ENCODE measurements around the gene ROR2.

The ROR2 gene

GRCh38 chr9:91716239-91716638 is 233.8 kb downstream of the ROR2 start:
- Histone ChIP-seq H3K18ac (ENCODE audit: low read length) (no peak overlapping the region), H3K14ac (ENCODE audit: low read length) (no peak overlapping the region)
- WGBS, 2 donors (ENCODE audit: extremely low coverage in 2 of 2, insufficient read length in 2 of 2, insufficient replicate concordance in 1 of 2): no CpG with 5 or more reads among the region's 4 CpGs

GRCh38 chr9:91714874-91715615 is 235.0 kb downstream of the ROR2 start:
- Histone ChIP-seq H2BK12ac (ENCODE audit: low read length) (no peak overlapping the region), H4K8ac (ENCODE audit: low read depth, low read length) (no peak overlapping the region), H2AFZ (ENCODE audit: low read length) (no peak overlapping the region), H3K27ac (replicated peaks; ENCODE audit: low read length) (no peak overlapping the region), H3K79me1 (ENCODE audit: low read depth, low read length) (no peaks in the 10 kb centered on the region), H3K9me3 (replicated peaks in 1 of 2; ENCODE audit: control insufficient read depth in 2 of 2, insufficient read depth in 1 of 2, low read depth in 1 of 2, low read length in 2 of 2) (peaks cover 6 to 8% of the 10 kb centered on the region in 2 donors), H2BK120ac (ENCODE audit: low read depth, low read length) (no peak overlapping the region), H3K4me1 (ENCODE audit: control insufficient read depth in 2 of 2, insufficient read depth in 1 of 2, low read depth in 1 of 2, low read length in 2 of 2) (peaks cover 0 to 3% of the 10 kb centered on the region in 2 donors), H2BK15ac (ENCODE audit: low read length) (no peak overlapping the region), H2AK5ac (ENCODE audit: low read depth, low read length) (no peak overlapping the region), H3K4ac (ENCODE audit: low read length) (no peak overlapping the region), H3K4me2 (ENCODE audit: insufficient read depth, low read length, poor library complexity, severe bottlenecking) (no peak overlapping the region), H4K91ac (ENCODE audit: low read depth, low read length, poor library complexity) (no peak overlapping the region), H3K9ac (ENCODE audit: low read depth, low read length, poor library complexity) (no peak overlapping the region), H3K36me3 (replicated peaks in 1 of 2; ENCODE audit: control insufficient read depth in 2 of 2, insufficient read depth in 2 of 2, low read length in 2 of 2) (peaks cover 0 to 3% of the 10 kb centered on the region in 2 donors), H3K4me3 (ENCODE audit: low read length in 2 of 2) (no peak overlapping the region), H2BK5ac (ENCODE audit: low read length) (no peak overlapping the region), H3K27me3 (ENCODE audit: control insufficient read depth in 3 of 3, insufficient read depth in 3 of 3, low read depth in 1 of 3, low read length in 3 of 3) (peaks cover 0 to 5% (median 0%) of the 10 kb centered on the region in 3 experiments), H3K23ac (ENCODE audit: low read depth, low read length, poor library complexity) (no peak overlapping the region), H3K18ac (ENCODE audit: low read length) (no peak overlapping the region), H3K14ac (ENCODE audit: low read length) (no peak overlapping the region)
- no peak for DNase-seq (ENCODE audit: low spot score)
- WGBS, 2 donors (ENCODE audit: extremely low coverage in 2 of 2, insufficient read length in 2 of 2, insufficient replicate concordance in 1 of 2): no CpG with 5 or more reads among the region's 14 CpGs

More at GRCh38 chr9:91716239-91716638, 233.8 kb downstream of the ROR2 start:
- peaks cover 0 to 4% of the 10 kb centered on the region in 2 donors for H3K4me1 ChIP-seq (ENCODE audit: control insufficient read depth in 2 of 2, insufficient read depth in 1 of 2, low read depth in 1 of 2, low read length in 2 of 2)
- no peak overlapping the region for H3K4me3 ChIP-seq (ENCODE audit: low read length in 2 of 2)
- no peak overlapping the region for H3K23ac ChIP-seq (ENCODE audit: low read depth, low read length, poor library complexity)
- no peak overlapping the region for H4K91ac ChIP-seq (ENCODE audit: low read depth, low read length, poor library complexity)
- no peak overlapping the region for H3K4me2 ChIP-seq (ENCODE audit: insufficient read depth, low read length, poor library complexity, severe bottlenecking)
- H3K27me3 ChIP-seq (ENCODE audit: control insufficient read depth in 3 of 3, insufficient read depth in 3 of 3, low read depth in 1 of 3, low read length in 3 of 3): peaks cover 0 to 3% (median 0%) of the 10 kb centered on the region in 3 experiments
- H4K8ac ChIP-seq (ENCODE audit: low read depth, low read length): no peak overlapping the region
- H3K27ac ChIP-seq (replicated peaks; ENCODE audit: low read length): no peak overlapping the region
- no peaks in the 10 kb centered on the region for H3K79me1 ChIP-seq (ENCODE audit: low read depth, low read length)
- no peak overlapping the region for H2BK5ac ChIP-seq (ENCODE audit: low read length)
- H2BK12ac ChIP-seq (ENCODE audit: low read length): no peak overlapping the region
- no peak overlapping the region for H2BK15ac ChIP-seq (ENCODE audit: low read length)
- no peak for DNase-seq (ENCODE audit: low spot score)
- no peak overlapping the region for H3K9ac ChIP-seq (ENCODE audit: low read depth, low read length, poor library complexity)
- H2AFZ ChIP-seq (ENCODE audit: low read length): no peak overlapping the region
- H3K4ac ChIP-seq (ENCODE audit: low read length): no peak overlapping the region
- peaks cover 4 to 6% of the 10 kb centered on the region in 2 donors for H3K9me3 ChIP-seq (replicated peaks in 1 of 2; ENCODE audit: control insufficient read depth in 2 of 2, insufficient read depth in 1 of 2, low read depth in 1 of 2, low read length in 2 of 2)
- no peak overlapping the region for H2AK5ac ChIP-seq (ENCODE audit: low read depth, low read length)
- no peaks in the 10 kb centered on the region for H3K36me3 ChIP-seq (replicated peaks in 1 of 2; ENCODE audit: control insufficient read depth in 2 of 2, insufficient read depth in 2 of 2, low read length in 2 of 2)
- no peak overlapping the region for H2BK120ac ChIP-seq (ENCODE audit: low read depth, low read length)

DNA sequence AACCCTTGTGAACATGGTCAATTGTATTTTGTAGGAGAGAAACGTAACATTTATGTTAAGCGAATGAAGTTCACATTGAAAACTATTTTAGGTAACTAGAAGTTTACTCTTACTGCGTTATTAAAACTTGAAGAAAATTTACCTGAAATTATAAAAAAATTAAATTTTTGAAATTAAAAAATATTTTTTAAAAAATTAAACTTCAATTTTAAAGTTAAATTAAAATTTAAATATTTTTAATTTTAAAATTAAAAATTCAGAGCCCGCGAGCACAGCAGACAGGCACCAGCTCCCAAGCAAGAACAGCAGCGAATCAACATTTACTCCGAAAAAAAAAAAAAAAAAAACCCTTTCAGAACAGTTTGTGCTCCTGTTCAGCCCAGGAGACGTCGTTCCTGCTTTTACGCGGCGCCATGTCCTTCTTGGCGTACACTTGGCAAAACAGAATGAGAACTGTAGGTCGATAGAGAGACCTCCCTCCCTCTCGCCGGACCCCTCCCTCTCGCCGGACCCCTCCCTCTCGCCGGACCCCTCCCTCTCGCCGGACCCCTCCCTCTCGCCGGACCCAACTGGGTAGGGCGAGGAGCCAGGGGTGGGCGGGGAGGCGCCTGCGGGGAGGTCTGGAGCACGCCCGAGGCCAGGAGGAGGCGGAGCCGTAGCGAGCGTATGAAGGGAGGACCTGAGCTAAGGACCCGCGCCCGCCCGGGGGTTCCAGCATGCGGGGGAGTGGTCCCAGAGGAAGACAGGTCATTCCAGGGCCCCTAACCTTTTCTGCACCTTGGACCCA is 235.8 kb downstream of the ROR2 start:
- Histone ChIP-seq H3K4me1 (ENCODE audit: control insufficient read depth in 2 of 2, insufficient read depth in 1 of 2, low read depth in 1 of 2, low read length in 2 of 2) (peaks cover 0 to 3% of the 10 kb centered on the region in 2 donors), H4K91ac (ENCODE audit: low read depth, low read length, poor library complexity) (no peak overlapping the region), H3K18ac (ENCODE audit: low read length) (no peak overlapping the region), H3K27ac (replicated peaks; ENCODE audit: low read length) (no peak overlapping the region), H3K9me3 (replicated peaks in 1 of 2; ENCODE audit: control insufficient read depth in 2 of 2, insufficient read depth in 1 of 2, low read depth in 1 of 2, low read length in 2 of 2) (peaks cover 6 to 8% of the 10 kb centered on the region in 2 donors), H2BK12ac (ENCODE audit: low read length) (no peak overlapping the region), H3K79me1 (ENCODE audit: low read depth, low read length) (no peaks in the 10 kb centered on the region), H3K36me3 (replicated peaks in 1 of 2; ENCODE audit: control insufficient read depth in 2 of 2, insufficient read depth in 2 of 2, low read length in 2 of 2) (peaks cover 0 to 3% of the 10 kb centered on the region in 2 donors), H3K23ac (ENCODE audit: low read depth, low read length, poor library complexity) (no peak overlapping the region), H3K9ac (ENCODE audit: low read depth, low read length, poor library complexity) (no peak overlapping the region), H2BK120ac (ENCODE audit: low read depth, low read length) (no peak overlapping the region), H2BK15ac (ENCODE audit: low read length) (no peak overlapping the region), H2BK5ac (ENCODE audit: low read length) (no peak overlapping the region), H3K4ac (ENCODE audit: low read length) (no peak overlapping the region), H2AFZ (ENCODE audit: low read length) (no peak overlapping the region), H3K4me2 (ENCODE audit: insufficient read depth, low read length, poor library complexity, severe bottlenecking) (peak overlapping the region; percentile 29), H2AK5ac (ENCODE audit: low read depth, low read length) (no peak overlapping the region), H3K4me3 (ENCODE audit: low read length in 2 of 2) (peak overlapping the region in 1 of 2 donors; percentile 72), H4K8ac (ENCODE audit: low read depth, low read length) (no peak overlapping the region), H3K27me3 (ENCODE audit: control insufficient read depth in 3 of 3, insufficient read depth in 3 of 3, low read depth in 1 of 3, low read length in 3 of 3) (peaks cover 0 to 5% (median 0%) of the 10 kb centered on the region in 3 experiments), H3K14ac (ENCODE audit: low read length) (no peak overlapping the region)
- DNase-seq (ENCODE audit: low spot score): peak; percentile 26
- no CpG with 5 or more reads among the region's 39 CpGs for WGBS, 2 donors (ENCODE audit: extremely low coverage in 2 of 2, insufficient read length in 2 of 2, insufficient replicate concordance in 1 of 2)

GRCh38 chr9:91712811-91713210 is 237.2 kb downstream of the ROR2 start:
- H4K91ac ChIP-seq (ENCODE audit: low read depth, low read length, poor library complexity): no peak overlapping the region
- no peak overlapping the region for H3K14ac ChIP-seq (ENCODE audit: low read length)
- no peak overlapping the region for H2BK12ac ChIP-seq (ENCODE audit: low read length)
- peaks cover 0 to 5% (median 0%) of the 10 kb centered on the region in 3 experiments for H3K27me3 ChIP-seq (ENCODE audit: control insufficient read depth in 3 of 3, insufficient read depth in 3 of 3, low read depth in 1 of 3, low read length in 3 of 3)
- no CpG with 5 or more reads among the region's 7 CpGs for WGBS, 2 donors (ENCODE audit: extremely low coverage in 2 of 2, insufficient read length in 2 of 2, insufficient replicate concordance in 1 of 2)
- H2AK5ac ChIP-seq (ENCODE audit: low read depth, low read length): no peak overlapping the region
- H3K4ac ChIP-seq (ENCODE audit: low read length): no peak overlapping the region
- no peak overlapping the region for H3K9ac ChIP-seq (ENCODE audit: low read depth, low read length, poor library complexity)
- no peak for DNase-seq (ENCODE audit: low spot score)
- peaks cover 0 to 3% of the 10 kb centered on the region in 2 donors for H3K4me1 ChIP-seq (ENCODE audit: control insufficient read depth in 2 of 2, insufficient read depth in 1 of 2, low read depth in 1 of 2, low read length in 2 of 2)
- peaks cover 6 to 8% of the 10 kb centered on the region in 2 donors for H3K9me3 ChIP-seq (replicated peaks in 1 of 2; ENCODE audit: control insufficient read depth in 2 of 2, insufficient read depth in 1 of 2, low read depth in 1 of 2, low read length in 2 of 2)
- no peak overlapping the region for H3K18ac ChIP-seq (ENCODE audit: low read length)
- no peak overlapping the region for H3K4me2 ChIP-seq (ENCODE audit: insufficient read depth, low read length, poor library complexity, severe bottlenecking)
- H3K4me3 ChIP-seq (ENCODE audit: low read length in 2 of 2): peak overlapping the region in 1 of 2 donors; percentile 18
- H2BK15ac ChIP-seq (ENCODE audit: low read length): no peak overlapping the region
- no peak overlapping the region for H3K23ac ChIP-seq (ENCODE audit: low read depth, low read length, poor library complexity)
- no peak overlapping the region for H2BK5ac ChIP-seq (ENCODE audit: low read length)
- H3K79me1 ChIP-seq (ENCODE audit: low read depth, low read length): no peaks in the 10 kb centered on the region
- no peak overlapping the region for H4K8ac ChIP-seq (ENCODE audit: low read depth, low read length)
- H3K36me3 ChIP-seq (replicated peaks in 1 of 2; ENCODE audit: control insufficient read depth in 2 of 2, insufficient read depth in 2 of 2, low read length in 2 of 2): peaks cover 0 to 3% of the 10 kb centered on the region in 2 donors
- H2BK120ac ChIP-seq (ENCODE audit: low read depth, low read length): no peak overlapping the region
- no peak overlapping the region for H3K27ac ChIP-seq (replicated peaks; ENCODE audit: low read length)
- H2AFZ ChIP-seq (ENCODE audit: low read length): no peak overlapping the region
